HepG2 (cell line): ENCODE results near the gene XPOT. TPM values are rescaled to one million over a fixed set of nuclear protein-coding genes. Genes with fewer than 3 reads are reported as not detected.
A peak's percentile ranks its signal among the peaks of the same experiment; 100 is the strongest.

ENCODE experiments used
- ATF7-NPFF ChIP-seq: sonication (generic); formaldehyde crosslinking; IDR thresholded peaks from 2 replicates; pipeline ENCODE4 v1.8.1; 2023; ENCODE audit warnings: mild to moderate bottlenecking, low read depth, missing genetic modification reagents, moderate library complexity
- DMAP1 ChIP-seq: IDR thresholded peaks from 2 replicates; pipeline ENCODE4 v1.6.1; 2016
- HINFP ChIP-seq: sonication (generic); formaldehyde crosslinking; IDR thresholded peaks from 2 replicates; pipeline ENCODE4 v1.4.0; 2020; ENCODE audit warnings: low read depth, mild to moderate bottlenecking, missing genetic modification reagents
- HMGXB3 ChIP-seq: sonication (generic); formaldehyde crosslinking; IDR thresholded peaks from 2 replicates; pipeline ENCODE4 v1.4.0; 2020; ENCODE audit warnings: missing genetic modification reagents, borderline replicate concordance
- MTA1 ChIP-seq: sonication (generic); formaldehyde crosslinking; IDR thresholded peaks from 2 replicates; pipeline ENCODE4 v1.4.0; 2020; ENCODE audit warnings: missing genetic modification reagents, mild to moderate bottlenecking, borderline replicate concordance
- RORA ChIP-seq: sonication (generic); formaldehyde crosslinking; IDR thresholded peaks from 2 replicates; pipeline ENCODE4 v1.5.0; 2020; ENCODE audit warnings: mild to moderate bottlenecking, missing genetic modification reagents, moderate library complexity
- TCF12 ChIP-seq, 2 experiments: fragments of 450-650 bp in 1 of 2; sonication (generic) in 1 of 2; formaldehyde crosslinking in 1 of 2; IDR thresholded peaks; 2 replicates each; pipeline versions ENCODE4 v1.6.1 to v1.8.0; 2017 to 2022; ENCODE audit warnings: antibody characterized with exemption in 1 of 2, mild to moderate bottlenecking in 1 of 2, missing genetic modification reagents in 1 of 2, moderate library complexity in 1 of 2
- XRCC5 ChIP-seq: fragments of 200-400 bp; formaldehyde crosslinking; optimal IDR thresholded peaks from 2 replicates; pipeline ENCODE3; 2017; ENCODE audit warnings: mild to moderate bottlenecking, low read length
- YEATS2 ChIP-seq: sonication (generic); formaldehyde crosslinking; IDR thresholded peaks from 2 replicates; pipeline ENCODE4 v1.4.0; 2020; ENCODE audit warnings: missing genetic modification reagents, borderline replicate concordance
- ZNF451 ChIP-seq: sonication (generic); formaldehyde crosslinking; IDR thresholded peaks from 2 replicates; pipeline ENCODE4 v1.5.0; 2020; ENCODE audit warnings: mild to moderate bottlenecking, missing genetic modification reagents
- ZNF709 ChIP-seq: sonication (generic); formaldehyde crosslinking; IDR thresholded peaks from 2 replicates; pipeline ENCODE4 v1.5.0; 2020; ENCODE audit warnings: mild to moderate bottlenecking, missing genetic modification reagents
- ZNF770 ChIP-seq: sonication (generic); formaldehyde crosslinking; IDR thresholded peaks from 2 replicates; pipeline ENCODE4 v1.5.0; 2020; ENCODE audit warnings: mild to moderate bottlenecking, missing genetic modification reagents
- ZNF773 ChIP-seq: sonication (generic); formaldehyde crosslinking; IDR thresholded peaks from 2 replicates; pipeline ENCODE4 v1.4.0; 2020; ENCODE audit warnings: missing genetic modification reagents, borderline replicate concordance
- ZNF883 ChIP-seq: sonication (generic); formaldehyde crosslinking; IDR thresholded peaks from 2 replicates; pipeline ENCODE4 v1.5.1; 2020; ENCODE audit warnings: mild to moderate bottlenecking, missing genetic modification reagents; ENCODE audit errors: not compliant biosample characterization
- ZSCAN30 ChIP-seq: sonication (generic); formaldehyde crosslinking; IDR thresholded peaks from 2 replicates; pipeline ENCODE4 v1.5.0; 2020; ENCODE audit warnings: mild to moderate bottlenecking, missing genetic modification reagents
- polyA plus RNA-seq, 8 experiments: library from polyadenylated mRNA; depleted of rRNA in 3 of 8; stranded (reverse) in 7 of 8; unstranded in 1 of 8; fragments of >200 nt; fragmentation: Illumina TruSeq in 4 of 8; extraction: Trizol in 4 of 8; gene quantifications; 2 replicates each; pipeline versions ENCODE4 v1.2.1 to v1.2.3, GENCODE V29; 2011 to 2016; ENCODE audit warnings: low read depth in 4 of 8, missing spikeins in 1 of 8, mixed read lengths in 1 of 8; ENCODE audit not compliant: insufficient read depth in 1 of 8
- total RNA-seq, 5 experiments: library from RNA; depleted of rRNA; stranded (reverse); fragments of >200 nt; fragmentation: Illumina TruSeq; extraction: Trizol; gene quantifications; 2 replicates each; pipeline ENCODE4 v1.2.3, GENCODE V29; 2016; ENCODE audit warnings: low read depth in 1 of 5
- TF ChIP-seq, protein P1 (sequence below): sonication (generic); formaldehyde crosslinking; IDR thresholded peaks from 2 replicates; pipeline ENCODE4 v1.5.1; 2020; ENCODE audit warnings: missing genetic modification reagents, mild to moderate bottlenecking, borderline replicate concordance
- TF ChIP-seq, protein P2 (sequence below): sonication (generic); formaldehyde crosslinking; IDR thresholded peaks from 2 replicates; pipeline ENCODE4 v1.4.0; 2020; ENCODE audit warnings: mild to moderate bottlenecking, missing genetic modification reagents

XPOT gene
- total and polyA plus RNA-seq, 2 of the 13 experiments (the other 11 are each of a cell fraction or from before 2014, with no cell fraction given): 93.8 to 102 TPM

- TF ChIP-seq HINFP (CRISPR knock-in tag) (no peak), HMGXB3 (CRISPR knock-in tag) (peak; percentile 38; the same call in 1 of the 2 replicates), RORA (CRISPR knock-in tag) (no peak), TCF12 (IDR thresholded peaks at IDR 0.05) (no peak), TCF12 (CRISPR knock-in tag; IDR thresholded peaks at IDR 0.05) (peak; percentile 51; the same call in 1 of the 2 replicates), ATF7-NPFF (peak; percentile 47), ZNF451 (CRISPR knock-in tag) (peak; percentile 76; the same call in 1 of the 2 replicates), ZNF770 (CRISPR knock-in tag) (0 out of 2 replicates have a peak, but pooled peaks have one; percentile 27), XRCC5 (peak; percentile 19), ZNF709 (CRISPR knock-in tag) (peak; percentile 48; the same call in 1 of the 2 replicates), MTA1 (CRISPR knock-in tag) (peak; percentile 60; the same call in 1 of the 2 replicates), YEATS2 (0 out of 2 replicates have a peak, but pooled peaks have one; percentile 42), ZSCAN30 (CRISPR knock-in tag) (0 out of 2 replicates have a peak, but pooled peaks have one; percentile 50), ZNF773 (CRISPR knock-in tag) (no peak), ZNF883 (CRISPR knock-in tag) (peak; percentile 57), DMAP1 (CRISPR knock-in tag) (peak; percentile 98)
- TF ChIP-seq, protein P1, sequence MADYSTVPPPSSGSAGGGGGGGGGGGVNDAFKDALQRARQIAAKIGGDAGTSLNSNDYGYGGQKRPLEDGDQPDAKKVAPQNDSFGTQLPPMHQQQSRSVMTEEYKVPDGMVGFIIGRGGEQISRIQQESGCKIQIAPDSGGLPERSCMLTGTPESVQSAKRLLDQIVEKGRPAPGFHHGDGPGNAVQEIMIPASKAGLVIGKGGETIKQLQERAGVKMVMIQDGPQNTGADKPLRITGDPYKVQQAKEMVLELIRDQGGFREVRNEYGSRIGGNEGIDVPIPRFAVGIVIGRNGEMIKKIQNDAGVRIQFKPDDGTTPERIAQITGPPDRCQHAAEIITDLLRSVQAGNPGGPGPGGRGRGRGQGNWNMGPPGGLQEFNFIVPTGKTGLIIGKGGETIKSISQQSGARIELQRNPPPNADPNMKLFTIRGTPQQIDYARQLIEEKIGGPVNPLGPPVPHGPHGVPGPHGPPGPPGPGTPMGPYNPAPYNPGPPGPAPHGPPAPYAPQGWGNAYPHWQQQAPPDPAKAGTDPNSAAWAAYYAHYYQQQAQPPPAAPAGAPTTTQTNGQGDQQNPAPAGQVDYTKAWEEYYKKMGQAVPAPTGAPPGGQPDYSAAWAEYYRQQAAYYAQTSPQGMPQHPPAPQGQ (CRISPR knock-in tag): no peak
- TF ChIP-seq, protein P2, sequence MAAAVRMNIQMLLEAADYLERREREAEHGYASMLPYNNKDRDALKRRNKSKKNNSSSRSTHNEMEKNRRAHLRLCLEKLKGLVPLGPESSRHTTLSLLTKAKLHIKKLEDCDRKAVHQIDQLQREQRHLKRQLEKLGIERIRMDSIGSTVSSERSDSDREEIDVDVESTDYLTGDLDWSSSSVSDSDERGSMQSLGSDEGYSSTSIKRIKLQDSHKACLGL (CRISPR knock-in tag): no peak; the same call in 1 of the 2 replicates
These were observed 471 bp downstream of the XPOT start (continued) for GRCh38 chr12:64404470-64405256.
